PC-3 (cell line): ENCODE measurements around the gene FPR3. TPM values are rescaled to one million over a fixed set of nuclear protein-coding genes. Genes with fewer than 3 reads are reported as not detected.

Experiments
- ATAC-seq: fragments of 200-7000 bp; cut with Tn5 transposase; 2 replicates; pipeline ENCODE4 v1.9.1; 2020; ENCODE audit warnings: mild to moderate bottlenecking, moderate library complexity
- BruUV-seq: library from RNA; stranded (reverse); fragments of 400-500 nt; replicated peaks from 2 replicates; lab custom pipeline; 2021; lab: Mats Ljungman, UMichigan
- CTCF ChIA-PET: fragments of 300-600 bp; sonication (Branson Sonifier 250); formaldehyde crosslinking; loops from one replicate; lab custom pipeline; 2022; ENCODE audit warnings: antibody characterized with exemption; lab: Charles Lee
- POLR2A ChIA-PET: fragments of 300-600 bp; sonication (Branson Sonifier 250); formaldehyde crosslinking; loops from one replicate; lab custom pipeline; 2022; ENCODE audit warnings: antibody characterized with exemption; ENCODE audit not compliant: unreplicated experiment; lab: Charles Lee
- DNase-seq: peaks from one replicate; pipeline ENCODE4 v3.0.0-alpha.2; 2015
- H2AFZ ChIP-seq: fragments of 300-600 bp; sonication (generic); 2 replicates; pipeline ENCODE4 v1.6.0; 2016; ENCODE audit warnings: antibody characterized with exemption, low read length
- H3F3A ChIP-seq: fragments of 300-600 bp; sonication (generic); one replicate; pipeline ENCODE4 v1.6.0; 2017; ENCODE audit warnings: antibody characterized with exemption, low read length, control low read depth, mild to moderate bottlenecking; ENCODE audit not compliant: unreplicated experiment
- H3K27ac ChIP-seq: fragments of 300-600 bp; sonication (generic); 2 replicates; pipeline ENCODE4 v1.5.1; 2016; ENCODE audit warnings: mild to moderate bottlenecking, low read length
- H3K27me3 ChIP-seq: fragments of 300-600 bp; sonication (generic); 2 replicates; pipeline ENCODE4 v1.6.1; 2016; ENCODE audit warnings: low read length, mixed read lengths
- H3K36me3 ChIP-seq: fragments of 300-600 bp; sonication (generic); 2 replicates; pipeline ENCODE4 v1.6.1; 2016; ENCODE audit warnings: low read depth, mixed run types, low read length, mixed read lengths
- H3K4me1 ChIP-seq: fragments of 300-600 bp; sonication (generic); 2 replicates; pipeline ENCODE4 v1.5.1; 2016; ENCODE audit warnings: low read length; ENCODE audit not compliant: insufficient read depth
- H3K4me2 ChIP-seq: fragments of 300-600 bp; sonication (generic); 2 replicates; pipeline ENCODE4 v1.6.0; 2016; ENCODE audit warnings: low read length
- H3K4me3 ChIP-seq: fragments of 300-600 bp; sonication (generic); 2 replicates; pipeline ENCODE4 v1.5.1; 2016; ENCODE audit warnings: mild to moderate bottlenecking, low read length, mixed read lengths
- H3K79me2 ChIP-seq: fragments of 300-600 bp; sonication (generic); 2 replicates; pipeline ENCODE4 v1.6.1; 2017; ENCODE audit warnings: low read length, mixed read lengths
- H3K9ac ChIP-seq: fragments of 300-600 bp; sonication (generic); 2 replicates; pipeline ENCODE4 v1.6.0; 2016; ENCODE audit warnings: mild to moderate bottlenecking, low read length
- H3K9me2 ChIP-seq: fragments of 300-600 bp; sonication (generic); replicated peaks from 2 replicates; pipeline ENCODE4 v1.6.1; 2016; ENCODE audit warnings: mixed run types, low read length, mixed read lengths
- H3K9me3 ChIP-seq: fragments of 300-600 bp; sonication (generic); 2 replicates; pipeline ENCODE4 v1.6.1; 2016; ENCODE audit warnings: low read length, mixed read lengths
- H4K20me1 ChIP-seq: fragments of 300-600 bp; sonication (generic); 2 replicates; pipeline ENCODE4 v1.6.1; 2016; ENCODE audit warnings: low read length, mixed read lengths
- CTCF ChIP-seq: fragments of 300-600 bp; sonication (generic); conservative IDR thresholded peaks from 2 replicates; pipeline ENCODE4 v1.5.1; 2017; ENCODE audit warnings: antibody characterized with exemption, low read depth, mild to moderate bottlenecking, low read length
- EZH2 ChIP-seq: fragments of 300-600 bp; sonication (generic); IDR thresholded peaks from one replicate; pipeline ENCODE4 v1.6.1; 2017; ENCODE audit warnings: antibody characterized with exemption, mild to moderate bottlenecking, low read length; ENCODE audit not compliant: unreplicated experiment
- EZH2phosphoT487 ChIP-seq: fragments of 300-600 bp; sonication (generic); IDR thresholded peaks from 2 replicates; pipeline ENCODE4 v1.6.1; 2018; ENCODE audit warnings: mild to moderate bottlenecking, antibody characterized with exemption, low read length, borderline replicate concordance
- intact Hi-C: fragments of 100-400 bp; cut with micrococcal nuclease; formaldehyde crosslinking; loops from 2 replicates; pipeline ENCODE4 v1.9.0; 2023
- total RNA-seq: library from RNA; depleted of rRNA; stranded (reverse); fragments of >200 nt; gene quantifications from 2 replicates; pipeline ENCODE4 v1.2.3, GENCODE V29; 2014

Gene FPR3
- total RNA-seq, 1 experiment from 2014 or later, result 0.26 TPM

GRCh38 chr19:51760697-51761356 lies 34.1 kb upstream of the FPR3 start, which contains the start of gene FPR2:
FPR2 (plus strand) TSS chr19:51761180; CDS start chr19:51768659, 7,479 bp downstream.
- Histone ChIP-seq H2AFZ (no peak within 1 kb of the TSS), H3K79me2 (no peaks in the 10 kb centered on the region), H3K9ac (no peak within 1 kb of the TSS), H3F3A (no peaks in the 10 kb centered on the region), H3K4me2 (no peak within 1 kb of the TSS), H3K9me3 (no peaks in the 10 kb centered on the region), H3K9me2 (no peaks in the 10 kb centered on the region), H3K4me1 (no peaks in the 10 kb centered on the region), H4K20me1 (no peaks in the 10 kb centered on the region), H3K36me3 (no peaks in the 10 kb centered on the region), H3K27me3 (peaks cover 34% of the 10 kb centered on the region), H3K4me3 (no peak within 1 kb of the TSS), H3K27ac (no peak within 1 kb of the TSS)
- no TSS peak for BruUV-seq
- DNase-seq (no peak), ATAC-seq (no peak)
- intact Hi-C loops, result no loop called here
- ChIA-PET CTCF (no interaction called here), POLR2A (no interaction called here)
- TF ChIP-seq EZH2phosphoT487 (no peak), EZH2 (no peak)

GRCh38 chr19:51761696-51762095 lies 33.3 kb upstream of the FPR3 start:
- intact Hi-C loops, result no loop called here
- Histone ChIP-seq H4K20me1 (no peaks in the 10 kb centered on the region), H2AFZ (no peak overlapping the region), H3K36me3 (no peaks in the 10 kb centered on the region), H3K9me2 (no peaks in the 10 kb centered on the region), H3K9me3 (no peaks in the 10 kb centered on the region), H3F3A (no peaks in the 10 kb centered on the region), H3K4me3 (no peak overlapping the region), H3K27me3 (peaks cover 37% of the 10 kb centered on the region), H3K4me1 (no peaks in the 10 kb centered on the region), H3K27ac (no peak overlapping the region), H3K9ac (no peak overlapping the region), H3K4me2 (no peak overlapping the region), H3K79me2 (no peaks in the 10 kb centered on the region)
- DNase-seq, result no peak
- ChIA-PET CTCF (interaction anchor here (1.0 kb wide), 1 partner anchor 16 kb away, joined by 3 read pairs; no protein-coding TSS in a partner anchor), POLR2A (no interaction called here)
- ATAC-seq, result no peak
- BruUV-seq, result no TSS peak
- TF ChIP-seq EZH2 (no peak), CTCF (no peak), EZH2phosphoT487 (no peak)

- no peaks in the 10 kb centered on the region for H3F3A ChIP-seq
- no peaks in the 10 kb centered on the region for H3K9me2 ChIP-seq
- no peak overlapping the region for H3K9ac ChIP-seq
- no peaks in the 10 kb centered on the region for H3K79me2 ChIP-seq
- no peaks in the 10 kb centered on the region for H3K36me3 ChIP-seq
- no peak for TF ChIP-seq EZH2phosphoT487
- TF ChIP-seq EZH2, result no peak
- TF ChIP-seq CTCF, result no peak
- H3K27ac ChIP-seq, result no peak overlapping the region
- intact Hi-C loops, result no loop called here
- no peak for DNase-seq
- ATAC-seq, result no peak
- H4K20me1 ChIP-seq, result no peaks in the 10 kb centered on the region
- POLR2A ChIA-PET, result no interaction called here
- CTCF ChIA-PET, result no interaction called here
- no peak overlapping the region for H3K4me3 ChIP-seq
- no peaks in the 10 kb centered on the region for H3K4me1 ChIP-seq
- H2AFZ ChIP-seq, result no peak overlapping the region
- no TSS peak for BruUV-seq
- no peak overlapping the region for H3K4me2 ChIP-seq
- no peaks in the 10 kb centered on the region for H3K9me3 ChIP-seq
- H3K27me3 ChIP-seq, result peaks cover 52% of the 10 kb centered on the region
Measured at GRCh38 chr19:51765086-51765485, 29.9 kb upstream of the FPR3 start.
